HCT116 (cell line): ENCODE measurements around the gene PTPRA. TPM values are rescaled to one million over a fixed set of nuclear protein-coding genes. Genes with fewer than 3 reads are reported as not detected.

ENCODE experiments used
- ATAC-seq: fragments of 200-7000 bp; cut with Tn5 transposase; 2 replicates; pipeline ENCODE4 v1.9.1; 2020; ENCODE audit warnings: mild to moderate bottlenecking, moderate library complexity
- BruUV-seq: library from RNA; stranded (reverse); fragments of 400-500 nt; replicated peaks from 2 replicates; lab custom pipeline; 2021; lab: Mats Ljungman, UMichigan
- CTCF ChIA-PET: fragments of 300-600 bp; sonication (Branson Sonifier 250); formaldehyde crosslinking; loops from one replicate; lab custom pipeline; 2021; ENCODE audit warnings: antibody characterized with exemption; lab: Charles Lee
- POLR2A ChIA-PET: fragments of 300-600, 350-600 bp; sonication (Branson Sonifier 250); formaldehyde crosslinking; loops from one replicate; lab custom pipeline; 2021; ENCODE audit warnings: antibody characterized with exemption; lab: Charles Lee
- RAD21 ChIA-PET, 2 experiments: fragments of 300-600 bp; sonication (Branson Sonifier 250); formaldehyde crosslinking; loops; one replicate each; lab custom pipeline; 2023; ENCODE audit warnings: low total read pairs in 2 of 2; ENCODE audit not compliant: uncharacterized antibody in 2 of 2, unreplicated experiment in 2 of 2, low non-redundant PET in 1 of 2; lab: Charles Lee
- DNase-seq: peaks from one replicate; pipeline ENCODE4 v3.0.0-alpha.2; 2010; ENCODE audit warnings: low read depth, low spot score
- H2AFZ ChIP-seq: fragments of 200-600 bp; shearing (Covaris generic), sonication (generic); 2 replicates; pipeline ENCODE4 v1.6.1; 2017; ENCODE audit warnings: low read depth, mixed run types, mixed read lengths, antibody characterized with exemption, low read length; ENCODE audit not compliant: poor library complexity, severe bottlenecking
- H3K27ac ChIP-seq: 2 replicates; pipeline ENCODE4 v1.5.1; 2012; ENCODE audit warnings: low read depth, low read length
- H3K27me3 ChIP-seq: fragments of 200-600 bp; sonication (generic); 2 replicates; pipeline ENCODE4 v1.6.1; 2016; ENCODE audit warnings: mixed run types, low read length, mixed read lengths; ENCODE audit not compliant: insufficient read depth
- H3K36me3 ChIP-seq, 2 experiments: fragments of 200-500 bp in 1 of 2; fragments of 200-600 bp in 1 of 2; sonication (Bioruptor generic) in 1 of 2; sonication (generic) in 1 of 2; 2 replicates each; pipeline versions ENCODE4 v1.5.1 to v1.6.1; 2014 to 2016; ENCODE audit warnings: low read length in 2 of 2, inconsistent platforms in 1 of 2, mixed read lengths in 1 of 2, mixed run types in 1 of 2; ENCODE audit not compliant: insufficient read depth in 2 of 2, control insufficient read depth in 1 of 2
- H3K4me1 ChIP-seq, 2 experiments: fragments of 200-600 bp in 1 of 2; sonication (generic) in 1 of 2; 2 replicates each; pipeline versions ENCODE4 v1.5.1 to v1.6.1; 2012 to 2017; ENCODE audit warnings: low read length in 2 of 2, inconsistent platforms in 1 of 2, mild to moderate bottlenecking in 1 of 2, mixed read lengths in 1 of 2, mixed run types in 1 of 2, moderate library complexity in 1 of 2; ENCODE audit not compliant: insufficient read depth in 2 of 2, control insufficient read depth in 1 of 2
- H3K4me2 ChIP-seq: fragments of 200-600 bp; sonication (generic); 2 replicates; pipeline ENCODE4 v1.6.1; 2017; ENCODE audit warnings: mixed run types, low read length, mixed read lengths
- H3K4me3 ChIP-seq, 2 experiments: fragments of 200-600 bp in 1 of 2; sonication (generic) in 1 of 2; replicated peaks in 1 of 2; 2 replicates each; pipeline ENCODE4 v1.5.1; 2011 to 2016; ENCODE audit warnings: low read length in 2 of 2, control low read depth in 1 of 2, low read depth in 1 of 2, mild to moderate bottlenecking in 1 of 2, mixed read lengths in 1 of 2, mixed run types in 1 of 2
- H3K79me2 ChIP-seq: fragments of 200-600 bp; sonication (generic); 2 replicates; pipeline ENCODE4 v1.6.1; 2017; ENCODE audit warnings: mild to moderate bottlenecking, mixed run types, low read length, moderate library complexity, mixed read lengths; ENCODE audit not compliant: insufficient read depth
- H3K9ac ChIP-seq: fragments of 200-600 bp; sonication (generic); 2 replicates; pipeline ENCODE4 v1.6.1; 2016; ENCODE audit warnings: low read length, mixed read lengths
- H3K9me2 ChIP-seq: fragments of 200-600 bp; sonication (generic), shearing (Covaris generic); 2 replicates; pipeline ENCODE4 v1.6.1; 2017; ENCODE audit warnings: mixed run types, mild to moderate bottlenecking, moderate library complexity; ENCODE audit not compliant: insufficient read depth
- H3K9me3 ChIP-seq, 2 experiments: fragments of 200-500 bp in 1 of 2; fragments of 200-600 bp in 1 of 2; sonication (Bioruptor generic) in 1 of 2; sonication (generic) in 1 of 2; 2 replicates each; pipeline ENCODE4 v1.6.1; 2014 to 2017; ENCODE audit warnings: low read length in 2 of 2, mixed read lengths in 2 of 2, inconsistent platforms in 1 of 2, low read depth in 1 of 2, mild to moderate bottlenecking in 1 of 2, mixed run types in 1 of 2, moderate library complexity in 1 of 2; ENCODE audit not compliant: control insufficient read depth in 1 of 2, insufficient read depth in 1 of 2
- H4K20me1 ChIP-seq: fragments of 200-600 bp; sonication (generic), shearing (Covaris generic); 2 replicates; pipeline ENCODE4 v1.6.1; 2017; ENCODE audit warnings: mixed run types, mild to moderate bottlenecking, moderate library complexity; ENCODE audit not compliant: insufficient read depth
- CBX3 ChIP-seq: IDR thresholded peaks from 2 replicates; pipeline ENCODE4 v1.6.1; 2012; ENCODE audit warnings: low read depth
- ELF1 ChIP-seq: IDR thresholded peaks from 2 replicates; pipeline ENCODE4 v1.6.1; 2012; ENCODE audit warnings: low read depth, borderline replicate concordance
- EZH2 ChIP-seq: fragments of 200-600 bp; sonication (generic); IDR thresholded peaks from 2 replicates; pipeline ENCODE4 v1.6.1; 2017; ENCODE audit warnings: antibody characterized with exemption, mixed run types
- FOSL1 ChIP-seq: IDR thresholded peaks from 2 replicates; pipeline ENCODE4 v1.6.1; 2012; ENCODE audit warnings: low read depth
- JUND ChIP-seq: IDR thresholded peaks from 2 replicates; pipeline ENCODE4 v1.6.1; 2012
- POLR2A ChIP-seq: IDR thresholded peaks from 2 replicates; pipeline ENCODE4 v1.7.0; 2011; ENCODE audit warnings: borderline replicate concordance; ENCODE audit not compliant: insufficient read depth, insufficient read length; ENCODE audit errors: extremely low read depth
- POLR2AphosphoS5 ChIP-seq: IDR thresholded peaks from 2 replicates; pipeline ENCODE4 v1.6.1; 2011; ENCODE audit warnings: mild to moderate bottlenecking, low read depth, low read length, moderate library complexity
- RAD21 ChIP-seq: IDR thresholded peaks from 2 replicates; pipeline ENCODE4 v1.6.1; 2012; ENCODE audit warnings: low read depth, mild to moderate bottlenecking
- SP1 ChIP-seq: IDR thresholded peaks from 2 replicates; pipeline ENCODE4 v1.6.1; 2012; ENCODE audit warnings: low read depth
- SRF ChIP-seq: IDR thresholded peaks from 2 replicates; pipeline ENCODE4 v1.6.1; 2012; ENCODE audit warnings: low read depth
- TCF7L2 ChIP-seq: IDR thresholded peaks from 2 replicates; pipeline ENCODE4 v1.7.0; 2011; ENCODE audit warnings: borderline replicate concordance, inconsistent platforms; ENCODE audit not compliant: insufficient read depth, insufficient read length; ENCODE audit errors: extremely low read depth
- YY1 ChIP-seq: IDR thresholded peaks from 2 replicates; pipeline ENCODE4 v1.6.1; 2011; ENCODE audit warnings: low read length, low read depth, moderate library complexity, mild to moderate bottlenecking; ENCODE audit not compliant: insufficient replicate concordance; ENCODE audit errors: extremely low read depth
- ZFX ChIP-seq: fragments of 450-650 bp; IDR thresholded peaks from 2 replicates; pipeline ENCODE4 v1.6.1; 2017
- ZNF274 ChIP-seq: fragments of 200-500 bp; sonication (Bioruptor generic); IDR thresholded peaks from 2 replicates; pipeline ENCODE4 v1.6.1; 2014; ENCODE audit warnings: mild to moderate bottlenecking, low read depth, low read length, inconsistent platforms
- intact Hi-C: fragments of 100-400 bp; cut with micrococcal nuclease; formaldehyde crosslinking; loops from 2 replicates; pipeline ENCODE4 v1.10.0; 2022
- total RNA-seq: library from RNA; stranded (reverse); gene quantifications from one replicate; pipeline ENCODE4 v1.2.1, GENCODE V29; 2021; ENCODE audit not compliant: unreplicated experiment
- TF ChIP-seq, protein P1 (sequence below), 3 experiments: fragments of 200-600 bp in 1 of 3; sonication (generic) in 1 of 3; IDR thresholded peaks in 2 of 3; conservative IDR thresholded peaks in 1 of 3; 2 replicates each; pipeline ENCODE4 v1.5.1; 2012 to 2017; ENCODE audit warnings: low read depth in 2 of 3, low read length in 2 of 3, antibody characterized with exemption in 1 of 3, borderline replicate concordance in 1 of 3, control low read depth in 1 of 3, mild to moderate bottlenecking in 1 of 3, mixed read lengths in 1 of 3, mixed run types in 1 of 3, moderate library complexity in 1 of 3; ENCODE audit not compliant: insufficient read depth in 1 of 3
- TF ChIP-seq, protein P2 (sequence below): IDR thresholded peaks from 2 replicates; pipeline ENCODE4 v1.6.1; 2012; ENCODE audit warnings: low read depth
- TF ChIP-seq, protein P3 (sequence below): IDR thresholded peaks from 2 replicates; pipeline ENCODE4 v1.6.1; 2011; ENCODE audit warnings: mild to moderate bottlenecking, low read length, moderate library complexity; ENCODE audit not compliant: insufficient replicate concordance; ENCODE audit errors: extremely low read depth

PTPRA gene
- total RNA-seq, 1 experiment from 2014 or later = 44.6 TPM

DNA sequence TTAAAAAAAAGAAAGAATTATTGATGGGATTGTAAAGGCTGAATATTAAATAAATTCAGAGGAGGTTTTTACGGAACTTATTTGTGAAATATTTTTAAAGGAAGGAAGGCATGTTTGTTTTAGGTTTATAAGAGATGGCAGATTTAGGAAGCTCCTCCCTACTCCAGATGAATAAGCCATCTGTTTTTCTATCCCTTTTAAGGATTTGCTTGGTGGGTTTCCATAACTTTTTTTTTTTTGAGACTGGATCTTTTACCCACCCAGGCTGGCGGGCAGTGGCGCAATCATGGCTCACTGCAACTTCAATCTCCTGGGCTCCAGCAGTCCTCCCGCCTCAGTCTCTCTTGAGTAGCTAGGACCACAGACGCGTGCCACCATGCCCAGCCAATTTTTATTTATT, 30.4 kb downstream of the PTPRA start (continued):
- TF ChIP-seq, protein P1, sequence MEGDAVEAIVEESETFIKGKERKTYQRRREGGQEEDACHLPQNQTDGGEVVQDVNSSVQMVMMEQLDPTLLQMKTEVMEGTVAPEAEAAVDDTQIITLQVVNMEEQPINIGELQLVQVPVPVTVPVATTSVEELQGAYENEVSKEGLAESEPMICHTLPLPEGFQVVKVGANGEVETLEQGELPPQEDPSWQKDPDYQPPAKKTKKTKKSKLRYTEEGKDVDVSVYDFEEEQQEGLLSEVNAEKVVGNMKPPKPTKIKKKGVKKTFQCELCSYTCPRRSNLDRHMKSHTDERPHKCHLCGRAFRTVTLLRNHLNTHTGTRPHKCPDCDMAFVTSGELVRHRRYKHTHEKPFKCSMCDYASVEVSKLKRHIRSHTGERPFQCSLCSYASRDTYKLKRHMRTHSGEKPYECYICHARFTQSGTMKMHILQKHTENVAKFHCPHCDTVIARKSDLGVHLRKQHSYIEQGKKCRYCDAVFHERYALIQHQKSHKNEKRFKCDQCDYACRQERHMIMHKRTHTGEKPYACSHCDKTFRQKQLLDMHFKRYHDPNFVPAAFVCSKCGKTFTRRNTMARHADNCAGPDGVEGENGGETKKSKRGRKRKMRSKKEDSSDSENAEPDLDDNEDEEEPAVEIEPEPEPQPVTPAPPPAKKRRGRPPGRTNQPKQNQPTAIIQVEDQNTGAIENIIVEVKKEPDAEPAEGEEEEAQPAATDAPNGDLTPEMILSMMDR (IDR thresholded peaks at IDR 0.05 in 2 of 3, conservative IDR thresholded peaks at IDR 0.05 in 1 of 3; ENCODE audit: borderline replicate concordance in 1 of 3, insufficient read depth in 1 of 3, low read depth in 2 of 3, low read length in 2 of 3) = no peak
- TF ChIP-seq TCF7L2 (no peak), CBX3 (no peak), POLR2A (no peak)

DNA sequence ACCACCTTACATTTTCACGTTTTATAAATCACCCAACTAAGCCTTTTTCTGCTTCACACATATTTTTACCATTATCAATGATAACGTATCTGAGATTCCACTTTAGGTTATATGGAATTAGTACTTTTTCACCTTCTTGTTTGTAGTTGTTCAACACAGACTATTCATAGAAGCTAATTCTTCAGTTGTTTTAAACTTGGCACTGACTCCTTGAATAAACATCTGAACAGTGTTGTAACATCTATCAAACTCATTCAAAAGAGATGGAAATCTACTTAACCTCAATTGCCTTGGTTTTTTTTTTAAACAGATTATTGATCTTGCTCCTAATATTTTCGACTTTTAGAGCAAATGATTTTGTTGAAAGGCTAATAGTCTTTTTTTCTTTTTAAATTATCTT, 34.2 kb downstream of the PTPRA start:
- H3K27me3 ChIP-seq = no peaks in the 10 kb centered on the region
- DNase-seq (no peak), ATAC-seq (no peak)
- no TSS peak for BruUV-seq
- H3K9me3 ChIP-seq = no peaks in the 10 kb centered on the region
- RAD21 ChIA-PET = no interaction called here
- no peaks in the 10 kb centered on the region for H4K20me1 ChIP-seq
- no peak overlapping the region for H3K9ac ChIP-seq
- no peak overlapping the region for H2AFZ ChIP-seq
- no peaks in the 10 kb centered on the region for H3K9me2 ChIP-seq
- CTCF ChIA-PET = no interaction called here
- no peaks in the 10 kb centered on the region for H3K36me3 ChIP-seq
- no peaks in the 10 kb centered on the region for H3K4me1 ChIP-seq
- peaks cover 58% of the 10 kb centered on the region for H3K79me2 ChIP-seq
- POLR2A ChIA-PET = no interaction called here
- intact Hi-C loops = no loop called here
- TF ChIP-seq YY1 = no peak
- no peak for TF ChIP-seq RAD21
- TF ChIP-seq, protein P2, sequence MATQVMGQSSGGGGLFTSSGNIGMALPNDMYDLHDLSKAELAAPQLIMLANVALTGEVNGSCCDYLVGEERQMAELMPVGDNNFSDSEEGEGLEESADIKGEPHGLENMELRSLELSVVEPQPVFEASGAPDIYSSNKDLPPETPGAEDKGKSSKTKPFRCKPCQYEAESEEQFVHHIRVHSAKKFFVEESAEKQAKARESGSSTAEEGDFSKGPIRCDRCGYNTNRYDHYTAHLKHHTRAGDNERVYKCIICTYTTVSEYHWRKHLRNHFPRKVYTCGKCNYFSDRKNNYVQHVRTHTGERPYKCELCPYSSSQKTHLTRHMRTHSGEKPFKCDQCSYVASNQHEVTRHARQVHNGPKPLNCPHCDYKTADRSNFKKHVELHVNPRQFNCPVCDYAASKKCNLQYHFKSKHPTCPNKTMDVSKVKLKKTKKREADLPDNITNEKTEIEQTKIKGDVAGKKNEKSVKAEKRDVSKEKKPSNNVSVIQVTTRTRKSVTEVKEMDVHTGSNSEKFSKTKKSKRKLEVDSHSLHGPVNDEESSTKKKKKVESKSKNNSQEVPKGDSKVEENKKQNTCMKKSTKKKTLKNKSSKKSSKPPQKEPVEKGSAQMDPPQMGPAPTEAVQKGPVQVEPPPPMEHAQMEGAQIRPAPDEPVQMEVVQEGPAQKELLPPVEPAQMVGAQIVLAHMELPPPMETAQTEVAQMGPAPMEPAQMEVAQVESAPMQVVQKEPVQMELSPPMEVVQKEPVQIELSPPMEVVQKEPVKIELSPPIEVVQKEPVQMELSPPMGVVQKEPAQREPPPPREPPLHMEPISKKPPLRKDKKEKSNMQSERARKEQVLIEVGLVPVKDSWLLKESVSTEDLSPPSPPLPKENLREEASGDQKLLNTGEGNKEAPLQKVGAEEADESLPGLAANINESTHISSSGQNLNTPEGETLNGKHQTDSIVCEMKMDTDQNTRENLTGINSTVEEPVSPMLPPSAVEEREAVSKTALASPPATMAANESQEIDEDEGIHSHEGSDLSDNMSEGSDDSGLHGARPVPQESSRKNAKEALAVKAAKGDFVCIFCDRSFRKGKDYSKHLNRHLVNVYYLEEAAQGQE = no peak
- TF ChIP-seq EZH2 = no peak
- TF ChIP-seq, protein P3, sequence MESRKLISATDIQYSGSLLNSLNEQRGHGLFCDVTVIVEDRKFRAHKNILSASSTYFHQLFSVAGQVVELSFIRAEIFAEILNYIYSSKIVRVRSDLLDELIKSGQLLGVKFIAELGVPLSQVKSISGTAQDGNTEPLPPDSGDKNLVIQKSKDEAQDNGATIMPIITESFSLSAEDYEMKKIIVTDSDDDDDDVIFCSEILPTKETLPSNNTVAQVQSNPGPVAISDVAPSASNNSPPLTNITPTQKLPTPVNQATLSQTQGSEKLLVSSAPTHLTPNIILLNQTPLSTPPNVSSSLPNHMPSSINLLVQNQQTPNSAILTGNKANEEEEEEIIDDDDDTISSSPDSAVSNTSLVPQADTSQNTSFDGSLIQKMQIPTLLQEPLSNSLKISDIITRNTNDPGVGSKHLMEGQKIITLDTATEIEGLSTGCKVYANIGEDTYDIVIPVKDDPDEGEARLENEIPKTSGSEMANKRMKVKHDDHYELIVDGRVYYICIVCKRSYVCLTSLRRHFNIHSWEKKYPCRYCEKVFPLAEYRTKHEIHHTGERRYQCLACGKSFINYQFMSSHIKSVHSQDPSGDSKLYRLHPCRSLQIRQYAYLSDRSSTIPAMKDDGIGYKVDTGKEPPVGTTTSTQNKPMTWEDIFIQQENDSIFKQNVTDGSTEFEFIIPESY = no peak
- no peak for TF ChIP-seq TCF7L2
- TF ChIP-seq JUND = no peak
- no peak for TF ChIP-seq SP1
- TF ChIP-seq ZNF274 = no peak
- no peak for TF ChIP-seq FOSL1
- TF ChIP-seq POLR2AphosphoS5 = no peak
- no peak for TF ChIP-seq SRF
- TF ChIP-seq ELF1 = no peak
- no peak for TF ChIP-seq ZFX
- no peak overlapping the region for H3K4me3 ChIP-seq
- no peak overlapping the region for H3K4me2 ChIP-seq
- no peak overlapping the region for H3K27ac ChIP-seq
